Natural killer cell treated with Interleukin-12 subunit alpha and Interleukin-12 subunit beta and Interleukin-15 and Interleukin-18, amount 100 ng/mL, for 72 hours (primary cell): Measurements from ENCODE around the gene ETFA. TPM values are rescaled to one million over a fixed set of nuclear protein-coding genes. Genes with fewer than 3 reads are reported as not detected.

Experiments
- ATAC-seq, 2 donors: fragments of 150-1000 bp; cut with Tn5 transposase in 1 of 2; sonication (Bioruptor Pico), chemical (Tn5 transposase) in 1 of 2; 2 replicates each; pipeline ENCODE4 v1.10.0; 2021
- DNase-seq: peaks from one replicate; pipeline ENCODE4 v3.0.0; 2022; ENCODE audit warnings: low spot score
- H3K27ac Mint-ChIP-seq, 2 donors: 1 replicate in 1 of 2; 2 replicates in 1 of 2; pipeline ENCODE4 v1.8.0; 2022; ENCODE audit warnings: mixed read lengths in 2 of 2, mild to moderate bottlenecking in 1 of 2, moderate library complexity in 1 of 2
- H3K27me3 Mint-ChIP-seq, 2 donors: 1 replicate in 1 of 2; 2 replicates in 1 of 2; pipeline ENCODE4 v1.8.0; 2022; ENCODE audit warnings: mixed read lengths in 2 of 2
- H3K36me3 Mint-ChIP-seq: one replicate; pipeline ENCODE4 v1.8.0; 2022; ENCODE audit warnings: mixed read lengths
- H3K4me1 Mint-ChIP-seq, 2 donors: 1 replicate in 1 of 2; 2 replicates in 1 of 2; pipeline ENCODE4 v1.8.0; 2022; ENCODE audit warnings: low read depth in 2 of 2, mixed read lengths in 2 of 2, mild to moderate bottlenecking in 1 of 2
- H3K4me3 Mint-ChIP-seq: one replicate; pipeline ENCODE4 v1.8.0; 2022; ENCODE audit warnings: mixed read lengths
- H3K9me3 Mint-ChIP-seq: 2 replicates; pipeline ENCODE4 v1.8.0; 2022; ENCODE audit warnings: mixed read lengths
- total RNA-seq, 2 donors: library from RNA; stranded (reverse); gene quantifications; one replicate each; pipeline ENCODE4 v1.2.3, GENCODE V29; 2022

Gene ETFA
- total RNA-seq, 2 donors from 2014 or later, result 120 to 160 TPM

DNA sequence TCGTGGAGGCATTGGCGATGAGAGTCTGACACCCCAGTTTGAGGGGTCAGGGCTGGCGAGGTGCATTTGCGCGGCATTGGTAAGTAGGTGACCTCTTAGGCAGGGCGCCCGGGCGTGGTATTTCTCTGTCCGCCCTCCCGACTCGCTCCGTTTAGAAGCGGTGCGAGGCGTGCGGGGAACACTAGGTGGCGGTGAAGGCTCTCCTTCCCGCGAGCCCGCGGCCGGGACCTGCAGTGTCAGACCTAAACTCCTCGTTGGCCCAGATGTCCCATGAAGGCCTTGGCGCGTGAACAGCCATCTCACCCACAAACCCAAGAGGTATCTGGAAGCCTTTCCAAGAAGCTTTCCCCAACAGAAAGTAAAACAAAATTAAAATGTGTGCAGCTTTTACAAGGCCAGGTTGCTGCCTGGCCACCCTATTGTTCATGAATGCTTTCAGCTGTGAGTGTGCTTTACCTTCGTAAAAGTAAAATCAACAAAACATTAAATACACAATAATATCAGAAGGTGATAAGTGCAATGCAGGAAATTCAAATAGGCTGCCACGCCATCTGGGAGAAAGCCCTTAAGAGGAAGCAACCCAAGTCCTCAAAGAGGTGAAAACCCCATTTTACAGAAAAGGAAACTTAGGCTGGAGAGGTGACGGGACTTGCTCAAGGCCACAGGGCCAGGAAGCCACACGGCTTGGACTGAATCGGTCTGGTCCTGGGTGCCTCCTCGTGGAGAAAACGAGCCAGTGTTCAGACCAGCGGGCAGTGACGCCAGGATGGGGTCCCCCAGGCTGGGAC, 120.3 kb downstream of the ETFA start:
- Mint-ChIP-seq H3K27me3 (peaks cover 16 to 18% of the 10 kb centered on the region in 2 donors), H3K4me3 (peak overlapping the region; percentile 64)

DNA sequence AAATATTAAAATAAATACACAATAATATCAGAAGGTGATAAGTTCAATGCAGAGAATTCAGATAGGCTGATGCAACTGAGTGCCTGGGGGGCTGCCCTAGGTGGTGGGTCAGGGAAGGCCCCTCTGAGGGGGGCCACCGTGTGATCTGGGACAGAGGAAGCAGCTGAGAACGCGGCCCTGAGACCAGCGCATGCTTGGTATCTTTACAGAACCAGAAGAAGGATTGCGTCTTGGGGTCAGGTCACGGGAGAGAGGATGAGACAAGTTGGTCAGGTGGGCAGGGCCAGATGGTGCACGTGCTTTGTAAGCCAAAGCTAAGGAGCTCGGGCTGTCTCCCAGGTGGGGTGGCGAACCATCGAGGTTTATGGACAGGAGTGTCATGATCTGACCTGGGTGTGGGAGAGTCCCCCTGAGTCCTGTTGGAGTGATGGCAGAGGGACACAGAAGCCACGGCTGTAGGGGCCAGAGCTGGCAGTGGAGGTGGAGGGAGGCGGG, 121.2 kb downstream of the ETFA start:
- H3K36me3 Mint-ChIP-seq, result no peaks in the 10 kb centered on the region
- ATAC-seq (no peak), DNase-seq (no peak)
- H3K27ac Mint-ChIP-seq, result peak overlapping the region in 1 of 2 donors; percentile 67
- no peaks in the 10 kb centered on the region for H3K9me3 Mint-ChIP-seq
- H3K27me3 Mint-ChIP-seq, result peaks cover 22 to 24% of the 10 kb centered on the region in 2 donors
- peaks cover 14 to 17% of the 10 kb centered on the region in 2 donors for H3K4me1 Mint-ChIP-seq
- H3K4me3 Mint-ChIP-seq, result peak overlapping the region; percentile 64

More for the DNA sequence above, 120.3 kb downstream of the ETFA start:
- peak; percentile 84 for DNase-seq
- Mint-ChIP-seq H3K4me1 (peaks cover 14 to 17% of the 10 kb centered on the region in 2 donors), H3K9me3 (no peaks in the 10 kb centered on the region), H3K27ac (peak overlapping the region; percentile 7 to 67), H3K36me3 (no peaks in the 10 kb centered on the region)
- ATAC-seq, result peak; percentile 87 to 88

GRCh38 chr15:76189106-76189505, 122.2 kb downstream of the ETFA start:
- DNase-seq (no peak), ATAC-seq (no peak)
- peaks cover 26 to 28% of the 10 kb centered on the region in 2 donors for H3K27me3 Mint-ChIP-seq
- H3K4me1 Mint-ChIP-seq, result peaks cover 14 to 17% of the 10 kb centered on the region in 2 donors
- H3K36me3 Mint-ChIP-seq, result no peaks in the 10 kb centered on the region
- H3K4me3 Mint-ChIP-seq, result no peak overlapping the region
- H3K27ac Mint-ChIP-seq, result no peak overlapping the region
- no peaks in the 10 kb centered on the region for H3K9me3 Mint-ChIP-seq

DNA sequence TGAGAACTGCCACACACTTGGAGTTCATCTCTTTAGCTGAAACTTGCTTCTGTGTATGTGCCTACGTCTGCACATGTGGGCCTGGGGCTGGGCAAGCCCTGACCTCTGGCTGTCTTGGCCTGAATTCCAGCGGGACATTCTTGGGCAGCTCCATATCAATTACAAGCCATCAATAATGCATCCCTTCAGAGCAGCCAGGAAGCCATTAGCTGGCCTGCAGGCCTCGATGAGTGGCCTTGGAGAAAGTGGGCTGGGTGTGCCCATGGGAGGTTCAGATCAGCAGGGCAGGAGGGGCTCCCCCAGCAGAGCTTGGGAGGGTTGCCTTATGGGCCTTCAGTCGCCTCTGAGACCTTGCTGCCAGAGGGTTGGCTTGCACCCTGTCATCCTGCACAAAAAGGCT, 124.1 kb downstream of the ETFA start:
- Mint-ChIP-seq H3K36me3 (no peaks in the 10 kb centered on the region), H3K27me3 (peaks cover 26 to 28% of the 10 kb centered on the region in 2 donors)
- no peak for ATAC-seq

DNA sequence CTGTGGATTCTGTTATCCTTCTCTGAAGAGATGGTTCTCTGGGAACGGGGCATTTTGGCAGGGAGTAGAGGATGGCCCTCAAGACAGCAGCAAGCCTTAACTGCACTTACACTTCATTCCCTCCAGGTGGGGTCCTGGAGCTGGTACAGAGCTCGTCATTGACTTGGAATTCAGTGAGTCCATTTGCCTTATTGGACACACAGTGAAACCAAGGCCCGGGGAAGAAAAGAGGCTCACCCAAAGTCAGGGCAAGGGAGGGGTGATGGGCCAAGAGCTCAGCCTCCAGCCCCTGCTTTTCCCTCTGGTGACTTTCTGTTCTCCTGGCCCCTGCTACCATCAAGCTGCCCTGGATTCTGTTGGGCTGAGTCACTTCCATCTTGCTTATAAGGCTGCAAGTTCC, 125.6 kb downstream of the ETFA start:
- Mint-ChIP-seq H3K27me3 (peaks cover 30 to 36% of the 10 kb centered on the region in 2 donors), H3K9me3 (no peaks in the 10 kb centered on the region), H3K4me1 (peaks cover 7 to 11% of the 10 kb centered on the region in 2 donors), H3K36me3 (no peaks in the 10 kb centered on the region), H3K4me3 (no peak overlapping the region), H3K27ac (no peak overlapping the region)
- ATAC-seq (no peak), DNase-seq (no peak)

More for the DNA sequence above, 124.1 kb downstream of the ETFA start:
- Mint-ChIP-seq H3K4me3 (no peak overlapping the region), H3K27ac (no peak overlapping the region), H3K9me3 (no peaks in the 10 kb centered on the region), H3K4me1 (peaks cover 14 to 17% of the 10 kb centered on the region in 2 donors)
- no peak for DNase-seq

GRCh38 chr15:76184650-76185035, 126.6 kb downstream of the ETFA start:
- ATAC-seq (no peak), DNase-seq (no peak)
- H3K4me3 Mint-ChIP-seq, result no peak overlapping the region
- no peaks in the 10 kb centered on the region for H3K36me3 Mint-ChIP-seq
- H3K27ac Mint-ChIP-seq, result no peak overlapping the region
- peaks cover 0 to 3% of the 10 kb centered on the region in 2 donors for H3K4me1 Mint-ChIP-seq
- H3K27me3 Mint-ChIP-seq, result peaks cover 26 to 32% of the 10 kb centered on the region in 2 donors
- H3K9me3 Mint-ChIP-seq, result no peaks in the 10 kb centered on the region

- DNase-seq (no peak), ATAC-seq (no peak)
- no peak overlapping the region for H3K27ac Mint-ChIP-seq
- no peaks in the 10 kb centered on the region for H3K36me3 Mint-ChIP-seq
- no peaks in the 10 kb centered on the region for H3K9me3 Mint-ChIP-seq
- peaks cover 24 to 32% of the 10 kb centered on the region in 2 donors for H3K27me3 Mint-ChIP-seq
- H3K4me1 Mint-ChIP-seq, result peaks cover 0 to 3% of the 10 kb centered on the region in 2 donors
- H3K4me3 Mint-ChIP-seq, result no peak overlapping the region
These were observed 127.2 kb downstream of the ETFA start for GRCh38 chr15:76183930-76184649.

GRCh38 chr15:76181705-76182107, 129.6 kb downstream of the ETFA start:
- Mint-ChIP-seq H3K27me3 (peaks cover 36 to 45% of the 10 kb centered on the region in 2 donors), H3K4me3 (no peak overlapping the region), H3K27ac (no peak overlapping the region), H3K4me1 (peaks cover 0 to 3% of the 10 kb centered on the region in 2 donors), H3K9me3 (no peaks in the 10 kb centered on the region), H3K36me3 (no peaks in the 10 kb centered on the region)
- ATAC-seq (peak in 1 of 2 donors; percentile 34), DNase-seq (no peak)

GRCh38 chr15:76180321-76180720, 130.9 kb downstream of the ETFA start:
- DNase-seq, result no peak
- Mint-ChIP-seq H3K27ac (no peak overlapping the region), H3K4me1 (no peaks in the 10 kb centered on the region), H3K4me3 (no peak overlapping the region), H3K9me3 (no peaks in the 10 kb centered on the region), H3K36me3 (no peaks in the 10 kb centered on the region), H3K27me3 (peaks cover 28 to 40% of the 10 kb centered on the region in 2 donors)
- ATAC-seq, result no peak

GRCh38 chr15:76179023-76179422, 132.2 kb downstream of the ETFA start:
- Mint-ChIP-seq H3K36me3 (no peaks in the 10 kb centered on the region), H3K4me3 (no peak overlapping the region), H3K9me3 (no peaks in the 10 kb centered on the region), H3K4me1 (no peaks in the 10 kb centered on the region), H3K27ac (no peak overlapping the region), H3K27me3 (peaks cover 22 to 35% of the 10 kb centered on the region in 2 donors)
- DNase-seq (no peak), ATAC-seq (no peak)

DNA sequence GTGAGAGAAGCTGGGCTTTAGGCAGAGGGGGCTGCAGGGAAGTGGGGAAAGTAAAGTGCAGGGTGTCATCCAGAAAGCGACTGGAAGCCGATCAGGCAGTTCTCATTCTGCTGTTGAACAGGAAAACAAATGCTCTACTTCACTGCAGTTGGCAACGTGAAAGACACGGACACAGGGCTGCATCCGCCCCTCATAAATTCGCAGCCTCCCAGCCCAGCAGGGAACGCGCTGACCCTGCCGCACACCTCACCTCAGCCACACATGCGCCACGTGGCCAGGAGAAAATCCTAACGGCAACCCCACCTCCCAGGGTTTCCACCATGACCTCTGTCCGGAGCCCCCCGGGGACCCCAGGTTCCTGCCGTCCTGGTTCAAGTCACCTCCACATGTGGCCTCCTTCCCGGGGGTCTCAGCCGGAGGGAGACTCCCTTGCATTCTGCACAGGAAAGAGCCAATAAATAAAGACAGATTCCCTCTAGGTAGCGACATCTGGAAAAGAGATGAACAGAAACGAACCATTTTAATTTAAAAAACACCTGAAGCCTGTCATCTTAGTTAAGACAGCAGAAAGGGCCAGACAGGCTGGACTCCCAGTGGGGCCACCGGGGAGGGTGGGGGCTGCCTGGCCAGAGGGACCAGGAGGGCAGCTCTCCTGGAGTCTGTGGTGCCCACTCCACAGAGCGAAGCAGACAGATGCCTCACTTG, 132.8 kb downstream of the ETFA start:
- DNase-seq (no peak), ATAC-seq (no peak)
- Mint-ChIP-seq H3K27me3 (peaks cover 22 to 35% of the 10 kb centered on the region in 2 donors), H3K4me3 (no peak overlapping the region), H3K27ac (no peak overlapping the region), H3K36me3 (no peaks in the 10 kb centered on the region), H3K4me1 (no peaks in the 10 kb centered on the region), H3K9me3 (no peaks in the 10 kb centered on the region)

- Mint-ChIP-seq H3K36me3 (no peaks in the 10 kb centered on the region), H3K9me3 (no peaks in the 10 kb centered on the region), H3K27ac (no peak overlapping the region), H3K4me3 (no peak overlapping the region), H3K27me3 (peaks cover 25 to 35% of the 10 kb centered on the region in 2 donors), H3K4me1 (no peaks in the 10 kb centered on the region)
- no peak for ATAC-seq
- no peak for DNase-seq
These were observed 133.7 kb downstream of the ETFA start for GRCh38 chr15:76177491-76178040.

DNA sequence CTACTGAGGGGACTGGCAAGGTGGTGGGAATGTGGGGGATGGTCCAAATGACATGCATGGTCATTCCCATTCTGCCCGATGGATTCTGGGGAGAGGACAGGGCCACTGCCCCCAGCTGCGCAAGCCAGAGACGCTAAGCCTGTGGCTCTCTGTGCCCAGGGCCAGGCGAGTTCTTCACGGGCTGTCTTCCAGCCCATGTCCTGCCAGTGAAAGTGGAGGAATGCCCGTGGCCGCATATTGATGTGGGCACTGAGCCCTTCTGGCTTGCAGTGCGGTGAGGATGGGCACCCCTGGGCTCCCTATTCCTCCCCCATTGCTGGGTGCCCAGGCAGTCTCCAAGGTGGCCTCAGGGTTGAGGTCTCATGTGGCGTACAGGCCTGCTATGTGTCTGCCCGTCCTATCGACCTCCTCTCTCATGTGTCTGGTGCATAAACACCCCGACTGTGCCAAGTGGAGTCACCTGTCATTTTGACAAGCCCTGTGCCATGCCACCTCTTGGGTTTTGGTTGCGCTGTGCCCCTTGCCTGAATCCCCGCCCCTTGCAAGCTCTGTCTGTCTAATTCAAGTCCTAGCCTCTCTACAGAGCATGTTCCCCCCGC, 134.7 kb downstream of the ETFA start:
- no peaks in the 10 kb centered on the region for H3K9me3 Mint-ChIP-seq
- ATAC-seq (peak in 1 of 2 donors; percentile 7), DNase-seq (no peak)

More for the DNA sequence above, 134.7 kb downstream of the ETFA start:
- Mint-ChIP-seq H3K27me3 (peaks cover 25 to 30% of the 10 kb centered on the region in 2 donors), H3K27ac (no peak overlapping the region), H3K4me1 (no peaks in the 10 kb centered on the region), H3K4me3 (no peak overlapping the region), H3K36me3 (no peaks in the 10 kb centered on the region)
